Tibial artery (tissue), 4 donors: ENCODE results near the gene GPRIN2.

Experiments
- DNase-seq, 2 donors: peaks; one replicate each; pipeline ENCODE4 v3.0.0-alpha.2; 2019
- H3K27ac ChIP-seq, 2 donors: fragments of 200-600 bp; sonication (generic) in 1 of 2; 1 replicate in 1 of 2; 2 replicates in 1 of 2; pipeline ENCODE4 v1.5.1; 2018 to 2019; ENCODE audit warnings: mild to moderate bottlenecking in 1 of 2
- H3K27me3 ChIP-seq, 2 donors: fragments of 200-600 bp; sonication (generic) in 1 of 2; one replicate each; pipeline versions ENCODE4 v1.5.1 to v1.6.0; 2016 to 2019
- H3K36me3 ChIP-seq, 3 donors: fragments of 200-600 bp; sonication (generic) in 2 of 3; one replicate each; pipeline ENCODE4 v1.5.1; 2016 to 2019; ENCODE audit warnings: mild to moderate bottlenecking in 2 of 3
- H3K4me1 ChIP-seq, 4 donors: fragments of 200-600 bp; sonication (generic) in 2 of 4; 1 replicate in 3 of 4; 2 replicates in 1 of 4; pipeline ENCODE4 v1.5.1; 2016 to 2019
- H3K4me3 ChIP-seq, 2 donors: fragments of 200-600 bp; sonication (generic) in 1 of 2; 1 replicate in 1 of 2; 2 replicates in 1 of 2; pipeline ENCODE4 v1.5.1; 2018 to 2019; ENCODE audit warnings: mild to moderate bottlenecking in 2 of 2
- H3K9me3 ChIP-seq, 3 donors: fragments of 200-600 bp; sonication (generic) in 1 of 3; one replicate each; pipeline ENCODE4 v1.5.1; 2016 to 2019
- intact Hi-C: fragments of 100-400 bp; cut with DNase I; formaldehyde crosslinking; loops from one replicate; pipeline ENCODE4 v1.15.0; 2023; ENCODE audit warnings: low total_unique reads
- TF ChIP-seq, protein P1 (sequence below), 2 experiments: fragments of 200-600 bp in 1 of 2; fragments of 450-650 bp in 1 of 2; IDR thresholded peaks; one replicate each; pipeline ENCODE4 v1.5.1; 2017 to 2019; ENCODE audit warnings: antibody characterized with exemption in 2 of 2, mild to moderate bottlenecking in 1 of 2, moderate library complexity in 1 of 2

GPRIN2 gene

DNA sequence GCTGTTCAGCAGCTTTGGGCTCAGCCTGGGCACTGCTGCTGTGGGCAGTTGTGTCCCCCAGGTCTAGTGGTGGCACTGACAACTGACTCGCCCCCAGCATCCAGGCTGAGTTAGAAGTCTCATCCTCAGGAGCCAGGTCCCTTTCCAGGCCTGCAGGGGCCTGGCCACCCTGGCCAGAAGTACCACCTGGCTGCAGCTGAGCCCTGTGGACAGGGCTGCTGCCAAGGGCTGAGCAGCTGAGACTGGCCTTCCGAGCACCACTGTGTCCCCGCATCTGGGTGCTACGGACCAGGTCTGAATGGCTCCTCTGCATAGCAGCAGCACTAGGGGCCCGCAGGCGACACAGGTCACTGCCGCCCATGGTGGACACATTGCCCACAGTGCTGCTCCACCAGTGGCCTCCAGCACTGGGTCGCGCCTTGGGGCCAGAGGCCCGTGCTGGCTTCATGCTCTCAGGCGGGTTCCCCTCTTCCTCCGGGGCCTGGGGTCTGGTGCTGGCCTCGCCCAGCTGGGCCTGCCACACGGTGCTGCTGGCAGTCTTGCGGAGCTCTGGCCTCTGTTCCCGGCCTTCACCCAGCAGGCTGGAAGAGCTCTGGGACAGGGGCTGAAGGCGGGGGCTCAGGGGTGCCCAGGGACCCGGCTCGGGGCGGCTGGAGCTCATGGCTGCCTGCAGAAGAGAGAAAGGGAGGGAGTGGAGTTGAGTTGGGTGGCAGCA lies 6.2 kb downstream of the GPRIN2 start:
- TF ChIP-seq, protein P1, sequence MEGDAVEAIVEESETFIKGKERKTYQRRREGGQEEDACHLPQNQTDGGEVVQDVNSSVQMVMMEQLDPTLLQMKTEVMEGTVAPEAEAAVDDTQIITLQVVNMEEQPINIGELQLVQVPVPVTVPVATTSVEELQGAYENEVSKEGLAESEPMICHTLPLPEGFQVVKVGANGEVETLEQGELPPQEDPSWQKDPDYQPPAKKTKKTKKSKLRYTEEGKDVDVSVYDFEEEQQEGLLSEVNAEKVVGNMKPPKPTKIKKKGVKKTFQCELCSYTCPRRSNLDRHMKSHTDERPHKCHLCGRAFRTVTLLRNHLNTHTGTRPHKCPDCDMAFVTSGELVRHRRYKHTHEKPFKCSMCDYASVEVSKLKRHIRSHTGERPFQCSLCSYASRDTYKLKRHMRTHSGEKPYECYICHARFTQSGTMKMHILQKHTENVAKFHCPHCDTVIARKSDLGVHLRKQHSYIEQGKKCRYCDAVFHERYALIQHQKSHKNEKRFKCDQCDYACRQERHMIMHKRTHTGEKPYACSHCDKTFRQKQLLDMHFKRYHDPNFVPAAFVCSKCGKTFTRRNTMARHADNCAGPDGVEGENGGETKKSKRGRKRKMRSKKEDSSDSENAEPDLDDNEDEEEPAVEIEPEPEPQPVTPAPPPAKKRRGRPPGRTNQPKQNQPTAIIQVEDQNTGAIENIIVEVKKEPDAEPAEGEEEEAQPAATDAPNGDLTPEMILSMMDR (IDR thresholded peaks at IDR 0.05) = no peak
- H3K9me3 ChIP-seq = no peaks in the 10 kb centered on the region
- DNase-seq = peak; percentile 17 to 70
- H3K4me1 ChIP-seq = peaks cover 0 to 3% (median under 1%) of the 10 kb centered on the region in 4 donors
- no peak overlapping the region for H3K27ac ChIP-seq
- peaks cover 0 to 14% of the 10 kb centered on the region in 2 donors for H3K27me3 ChIP-seq
- no peak overlapping the region for H3K4me3 ChIP-seq
- no peaks in the 10 kb centered on the region for H3K36me3 ChIP-seq
- intact Hi-C loops = no loop called here

DNA sequence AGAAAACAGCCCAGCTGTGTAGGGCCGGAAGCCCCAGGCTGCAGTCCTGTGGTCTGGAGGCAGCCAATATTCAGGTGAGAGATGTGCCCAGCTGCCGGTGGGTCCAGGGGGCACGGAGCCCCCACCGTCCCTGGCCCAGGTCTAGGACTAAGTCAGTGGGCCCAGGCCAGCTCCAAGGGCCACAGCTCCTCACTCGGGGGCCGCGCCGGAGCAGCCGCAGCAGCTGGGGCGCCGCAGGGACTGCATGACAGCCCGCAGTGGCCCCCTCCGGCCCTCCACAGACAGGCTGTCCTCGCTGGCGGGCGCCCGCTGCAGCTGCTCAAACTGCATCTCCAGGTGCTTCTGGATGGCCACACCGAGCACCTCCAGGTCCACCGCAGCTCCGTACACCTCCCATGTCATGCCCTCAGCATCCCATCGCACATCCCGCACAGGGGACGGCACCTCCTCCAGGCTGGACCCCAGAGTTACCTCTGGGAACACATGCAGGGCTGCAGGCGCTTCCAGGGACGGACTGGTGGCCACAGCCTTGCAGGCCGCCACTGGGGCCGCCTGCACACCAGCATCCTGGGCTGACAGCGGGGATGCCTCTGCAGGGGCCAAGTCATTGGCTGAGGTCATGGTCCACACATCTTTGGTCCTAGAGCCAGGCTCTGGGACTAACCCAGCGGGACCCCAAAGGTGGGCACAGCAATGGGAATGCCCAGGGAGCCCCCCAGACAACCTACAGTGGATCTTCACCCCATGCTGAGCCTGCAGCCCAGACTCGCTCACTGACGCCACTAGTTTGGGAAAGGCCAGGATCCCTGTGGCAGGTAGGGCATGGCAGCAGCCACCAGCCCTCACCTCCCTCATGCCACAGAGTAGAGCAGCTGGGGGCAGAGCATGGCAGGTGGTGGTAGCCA lies 7.0 kb downstream of the GPRIN2 start:
- peak; percentile 20 to 67 for DNase-seq
- Histone ChIP-seq H3K9me3 (no peaks in the 10 kb centered on the region), H3K4me1 (peaks cover 0 to 10% (median 4%) of the 10 kb centered on the region in 4 donors), H3K27me3 (peaks cover 0 to 11% of the 10 kb centered on the region in 2 donors), H3K36me3 (no peaks in the 10 kb centered on the region), H3K4me3 (no peak overlapping the region), H3K27ac (no peak overlapping the region)
- intact Hi-C loops = no loop called here
- TF ChIP-seq, protein P1 (IDR thresholded peaks at IDR 0.05) = no peak

DNA sequence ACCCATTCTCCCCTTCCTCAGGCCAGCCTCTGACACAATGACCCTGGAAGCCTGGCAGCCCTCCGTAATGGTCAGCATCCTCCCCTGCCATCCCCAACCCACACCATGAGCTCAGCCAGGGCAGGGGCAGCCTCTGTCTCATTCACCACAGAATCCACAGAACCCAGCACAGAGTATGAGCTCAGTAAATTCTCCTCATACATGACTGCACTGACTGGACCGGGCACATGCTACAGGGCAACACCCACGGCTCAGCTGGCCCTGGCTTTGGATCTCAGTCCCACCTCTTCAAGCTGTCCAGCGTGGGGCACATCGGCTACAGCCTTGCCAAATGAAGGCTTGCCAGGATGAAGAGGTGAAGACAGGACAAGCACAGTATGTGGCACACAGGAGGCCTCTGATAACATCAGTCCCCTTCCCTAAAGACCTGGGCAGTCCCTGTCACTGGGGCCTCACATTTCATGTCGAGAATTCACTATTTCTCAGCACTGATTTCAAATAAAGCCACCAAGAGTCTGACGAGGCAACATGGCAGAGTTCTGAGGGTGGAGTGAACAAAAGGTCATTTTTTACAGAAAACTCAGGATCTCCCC lies 7.9 kb downstream of the GPRIN2 start:
- TF ChIP-seq, protein P1 (IDR thresholded peaks at IDR 0.05) = no peak
- Histone ChIP-seq H3K36me3 (no peaks in the 10 kb centered on the region), H3K4me3 (no peak overlapping the region), H3K4me1 (peaks cover 0 to 10% (median 4%) of the 10 kb centered on the region in 4 donors), H3K27ac (no peak overlapping the region), H3K9me3 (no peaks in the 10 kb centered on the region), H3K27me3 (peaks cover 0 to 10% of the 10 kb centered on the region in 2 donors)
- peak in 1 of 2 donors; percentile 19 for DNase-seq
- intact Hi-C loops = no loop called here

DNA sequence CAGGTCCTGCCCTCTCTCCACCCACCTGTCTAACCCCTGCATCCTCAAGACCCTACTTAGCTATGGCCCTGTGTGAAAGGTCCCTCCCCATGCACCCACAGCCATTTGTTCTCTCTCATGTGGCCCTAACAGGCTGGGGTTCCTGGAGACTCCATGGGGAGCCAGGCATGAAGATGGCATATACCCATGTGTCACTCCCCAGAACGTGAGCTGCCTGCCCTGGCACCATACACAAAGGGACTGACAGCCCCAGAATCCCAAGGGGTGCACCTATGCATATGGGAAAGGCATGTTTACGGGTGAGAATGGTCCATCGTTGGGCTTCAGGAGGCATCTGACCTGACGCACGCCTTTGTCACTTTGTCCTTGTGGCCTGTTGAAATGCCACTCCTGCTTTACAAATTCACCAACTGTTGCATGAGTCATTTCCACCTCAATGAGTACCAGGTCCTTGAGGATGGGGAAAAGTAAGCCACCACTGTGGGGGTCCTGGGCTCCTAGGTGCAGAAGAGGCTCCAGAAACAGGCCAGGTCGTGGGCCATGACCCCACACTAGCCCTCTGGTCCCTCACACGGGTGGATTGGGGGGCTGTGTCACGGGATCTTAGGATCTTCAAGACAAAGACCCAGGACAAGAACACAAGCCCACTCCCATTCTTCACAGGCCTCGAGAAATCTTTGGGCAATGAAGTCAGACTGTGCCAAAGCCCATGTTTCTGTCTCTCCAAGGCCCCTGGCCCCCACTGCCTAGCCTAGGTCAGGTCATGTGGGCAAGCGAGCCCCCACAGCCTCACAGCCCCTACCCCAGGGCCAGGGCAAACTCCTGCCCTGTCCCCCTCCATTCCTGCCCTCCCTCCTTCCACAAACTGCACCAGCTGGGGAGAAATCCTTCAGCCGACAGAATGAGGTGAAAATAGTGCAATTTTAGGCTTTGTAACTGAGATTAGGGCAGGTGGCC lies 8.6 kb downstream of the GPRIN2 start:
- intact Hi-C loops = no loop called here
- H3K27ac ChIP-seq = no peak overlapping the region
- peak in 1 of 2 donors; percentile 18 for DNase-seq

More for the DNA sequence above, 8.6 kb downstream of the GPRIN2 start:
- H3K4me3 ChIP-seq = no peak overlapping the region
- no peaks in the 10 kb centered on the region for H3K36me3 ChIP-seq
- H3K27me3 ChIP-seq = peaks cover 0 to 3% of the 10 kb centered on the region in 2 donors
- TF ChIP-seq, protein P1 (IDR thresholded peaks at IDR 0.05) = no peak
- H3K9me3 ChIP-seq = no peaks in the 10 kb centered on the region
- H3K4me1 ChIP-seq = peaks cover 0 to 10% (median 4%) of the 10 kb centered on the region in 4 donors
